ENCODE data around the gene NME2. TPM values are rescaled to one million over a fixed set of nuclear protein-coding genes. Genes with fewer than 3 reads are reported as not detected.

NME2 gene
- total and polyA plus RNA-seq, 4 donors = 170 to 310 (median 192) TPM

- WGBS = 15% methylated on average over 42 of the region's 42 CpGs
- Histone ChIP-seq H3K27me3 (ENCODE audit: control insufficient read depth in 4 of 4, insufficient read depth in 4 of 4, low read length in 3 of 4) (no peaks in the 10 kb centered on the region), H3K4me1 (ENCODE audit: control insufficient read depth in 4 of 4, insufficient read depth in 4 of 4, low read length in 3 of 4) (peaks cover 3 to 15% (median 8%) of the 10 kb centered on the region in 4 donors), H3K4me3 (ENCODE audit: low read depth in 1 of 3, low read length in 3 of 3) (peak overlapping the region; percentile 70 to 95 (median 94)), H3K9me3 (ENCODE audit: control insufficient read depth in 4 of 4, low read length in 3 of 4) (no peaks in the 10 kb centered on the region), H3K27ac (ENCODE audit: low read depth in 1 of 2, low read length in 2 of 2) (peak overlapping the region; percentile 85 to 92), H3K9ac (ENCODE audit: low read depth in 1 of 2, low read length in 2 of 2) (peak overlapping the region in 1 of 2 donors; percentile 64), H3K36me3 (ENCODE audit: control insufficient read depth in 4 of 4, insufficient read depth in 3 of 4, low read depth in 1 of 4, low read length in 3 of 4) (peaks cover 7 to 25% (median 18%) of the 10 kb centered on the region in 4 donors)
- TF ChIP-seq CTCF (IDR thresholded peaks at IDR 0.05; ENCODE audit: low read depth, low read length, missing input control) (peak; percentile 57), RAD21 (IDR thresholded peaks at IDR 0.05) (peak; percentile 56 to 66), ATF3 (IDR thresholded peaks at IDR 0.05) (no peak), HNF4A (conservative IDR thresholded peaks at IDR 0.05) (no peak), HNF4G (IDR thresholded peaks at IDR 0.05) (no peak)
- DNase-seq (ENCODE audit: low spot score) = peak; percentile 71
These were observed 1.0 kb downstream of the NME2 start for GRCh38 chr17:51166987-51167931.

GRCh38 chr17:51169340-51169739 lies 3.1 kb downstream of the NME2 start:
- Histone ChIP-seq H3K27ac (ENCODE audit: low read depth in 1 of 2, low read length in 2 of 2) (no peak overlapping the region), H3K4me1 (ENCODE audit: control insufficient read depth in 4 of 4, insufficient read depth in 4 of 4, low read length in 3 of 4) (peaks cover 3 to 15% (median 8%) of the 10 kb centered on the region in 4 donors), H3K27me3 (ENCODE audit: control insufficient read depth in 4 of 4, insufficient read depth in 4 of 4, low read length in 3 of 4) (no peaks in the 10 kb centered on the region), H3K4me3 (ENCODE audit: low read depth in 1 of 3, low read length in 3 of 3) (no peak overlapping the region), H3K36me3 (ENCODE audit: control insufficient read depth in 4 of 4, insufficient read depth in 3 of 4, low read depth in 1 of 4, low read length in 3 of 4) (peaks cover 5 to 26% (median 21%) of the 10 kb centered on the region in 4 donors), H3K9ac (ENCODE audit: low read depth in 1 of 2, low read length in 2 of 2) (no peak overlapping the region), H3K9me3 (ENCODE audit: control insufficient read depth in 4 of 4, low read length in 3 of 4) (no peaks in the 10 kb centered on the region)
- WGBS = 96% methylated on average over 1 of the region's 1 CpG
- TF ChIP-seq JUND (IDR thresholded peaks at IDR 0.05) (no peak), ZBTB33 (IDR thresholded peaks at IDR 0.05) (no peak), CTCF (IDR thresholded peaks at IDR 0.05; ENCODE audit: low read depth, low read length, missing input control) (no peak), MAX (IDR thresholded peaks at IDR 0.05) (no peak), YY1 (IDR thresholded peaks at IDR 0.05) (no peak), SP1 (IDR thresholded peaks at IDR 0.05) (no peak), GABPA (IDR thresholded peaks at IDR 0.05 in 1 of 2, conservative IDR thresholded peaks at IDR 0.05 in 1 of 2) (no peak), RAD21 (IDR thresholded peaks at IDR 0.05) (no peak), FOXA1 (IDR thresholded peaks at IDR 0.05) (no peak), NR2F2 (IDR thresholded peaks at IDR 0.05) (no peak), HNF4A (conservative IDR thresholded peaks at IDR 0.05) (no peak), FOXA2 (IDR thresholded peaks at IDR 0.05) (no peak)
- DNase-seq (ENCODE audit: low spot score) = no peak
